ENCODE data around the gene TRMT1.

The TRMT1 gene

GRCh38 chr19:13082192-13083007, 34.1 kb downstream of the TRMT1 start:
- no peak overlapping the region for H3K4me3 ChIP-seq
- peak overlapping the region in 3 of 21 experiments; percentile 37 to 63 (median 39) for H3K27ac ChIP-seq

GRCh38 chr19:13079542-13079986, 37.0 kb downstream of the TRMT1 start:
- peak overlapping the region in 10 of 21 experiments; percentile 25 to 76 (median 66) for H3K27ac ChIP-seq
- H3K4me3 ChIP-seq: no peak overlapping the region

- peak overlapping the region in 11 of 21 experiments; percentile 25 to 76 (median 66) for H3K27ac ChIP-seq
These were observed 37.5 kb downstream of the TRMT1 start for GRCh38 chr19:13078897-13079541.

GRCh38 chr19:13078381-13078780, 38.2 kb downstream of the TRMT1 start:
- H3K27ac ChIP-seq: peak overlapping the region in 13 of 21 experiments; percentile 18 to 76 (median 66)
- no peak overlapping the region for H3K4me3 ChIP-seq

More at GRCh38 chr19:13078897-13079541, 37.5 kb downstream of the TRMT1 start:
- no peak overlapping the region for H3K4me3 ChIP-seq

GRCh38 chr19:13077240-13077639, 39.3 kb downstream of the TRMT1 start:
- Histone ChIP-seq H3K27ac (peak overlapping the region in 8 of 21 experiments; percentile 10 to 76 (median 54)), H3K4me3 (no peak overlapping the region)

- Histone ChIP-seq H3K4me3 (no peak overlapping the region), H3K27ac (peak overlapping the region in 6 of 21 experiments; percentile 10 to 76 (median 37))
These were observed 39.8 kb downstream of the TRMT1 start for GRCh38 chr19:13076787-13077186.

- H3K27ac ChIP-seq: peak overlapping the region in 9 of 21 experiments; percentile 2 to 76 (median 33)
- H3K4me3 ChIP-seq: no peak overlapping the region
These were observed 40.2 kb downstream of the TRMT1 start for GRCh38 chr19:13076320-13076719.

- no peak overlapping the region for H3K4me3 ChIP-seq
- peak overlapping the region in 2 of 21 experiments; percentile 36 to 37 for H3K27ac ChIP-seq
These were observed 42.2 kb downstream of the TRMT1 start for GRCh38 chr19:13074378-13074777.

- peak overlapping the region in 1 of 21 experiments; percentile 72 for H3K27ac ChIP-seq
- H3K4me3 ChIP-seq: no peak overlapping the region
These were observed 43.3 kb downstream of the TRMT1 start for GRCh38 chr19:13073263-13073662.

GRCh38 chr19:13072188-13072908, 44.2 kb downstream of the TRMT1 start:
- Histone ChIP-seq H3K4me3 (no peak overlapping the region), H3K27ac (peak overlapping the region in 9 of 21 experiments; percentile 14 to 72 (median 55))

- H3K4me3 ChIP-seq: no peak overlapping the region
- peak overlapping the region in 10 of 21 experiments; percentile 14 to 72 (median 57) for H3K27ac ChIP-seq
These were observed 44.9 kb downstream of the TRMT1 start for GRCh38 chr19:13071444-13072187.

- Histone ChIP-seq H3K27ac (peak overlapping the region in 8 of 21 experiments; percentile 7 to 72 (median 54)), H3K4me3 (no peak overlapping the region)
These were observed 46.0 kb downstream of the TRMT1 start for GRCh38 chr19:13070425-13071140.

GRCh38 chr19:13069415-13070359, 46.9 kb downstream of the TRMT1 start:
- H3K4me3 ChIP-seq: no peak overlapping the region
- H3K27ac ChIP-seq: peak overlapping the region in 10 of 21 experiments; percentile 7 to 72 (median 54)

- H3K4me3 ChIP-seq: no peak overlapping the region
- H3K27ac ChIP-seq: peak overlapping the region in 7 of 21 experiments; percentile 4 to 72 (median 46)
These were observed 48.3 kb downstream of the TRMT1 start for GRCh38 chr19:13068085-13068846.

- Histone ChIP-seq H3K4me3 (no peak overlapping the region), H3K27ac (peak overlapping the region in 5 of 21 experiments; percentile 14 to 41 (median 30))
These were observed 49.4 kb downstream of the TRMT1 start for GRCh38 chr19:13066933-13067807.

- Histone ChIP-seq H3K4me3 (no peak overlapping the region), H3K27ac (peak overlapping the region in 6 of 21 experiments; percentile 11 to 79 (median 34))
These were observed 50.3 kb downstream of the TRMT1 start for GRCh38 chr19:13066226-13066625.
